Left forelimb (tissue), 1 donor: ENCODE data around the gene MFRP.

Experiments
- DNase-seq: peaks from one replicate; pipeline ENCODE4 v3.0.0-alpha.2; 2018; ENCODE audit warnings: low spot score

The MFRP gene

GRCh38 chr11:119373059-119373920 lies 26.8 kb upstream of the MFRP start:
- peak; percentile 60 for DNase-seq

DNA sequence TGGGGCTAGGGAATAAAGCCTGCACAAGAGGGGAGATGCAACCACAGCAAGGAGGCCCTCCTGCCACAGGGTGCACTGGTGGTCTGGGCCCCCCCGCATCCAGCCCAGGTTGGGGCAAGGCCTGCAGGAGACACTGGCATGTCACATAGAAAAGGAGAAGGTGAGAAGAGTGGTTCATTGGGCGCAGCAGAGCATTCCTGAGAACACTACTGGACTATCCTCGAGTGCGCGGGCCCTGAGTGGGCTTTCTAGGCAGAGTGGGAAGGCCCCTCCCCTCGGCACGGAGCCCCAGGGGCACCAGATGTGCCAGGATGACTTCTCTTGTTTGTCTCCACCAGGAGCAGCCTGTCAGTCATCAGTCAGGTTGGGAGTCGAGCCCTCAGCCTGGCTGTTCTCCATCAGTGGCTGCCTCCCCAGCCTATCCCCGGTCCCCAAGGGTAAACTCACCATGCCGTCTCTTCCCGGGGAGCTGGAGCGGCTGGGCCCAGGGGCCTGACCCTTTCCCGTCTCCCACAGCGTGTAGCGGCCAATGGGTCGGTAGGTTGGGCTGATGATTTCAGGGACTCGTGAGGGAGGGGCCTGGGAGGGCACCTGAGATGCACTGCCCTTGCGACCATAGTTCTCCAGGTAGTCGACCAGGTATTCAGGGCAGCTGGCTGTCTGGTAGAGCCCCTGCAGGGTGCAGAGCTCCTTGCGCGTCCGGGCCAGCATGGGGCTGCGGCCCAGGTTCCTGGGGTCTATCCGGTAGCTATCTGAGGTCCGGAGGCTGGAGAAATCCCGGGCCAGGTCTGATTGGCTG lies 26.0 kb upstream of the MFRP start:
- DNase-seq, result peak; percentile 63

GRCh38 chr11:119371778-119372182 lies 25.3 kb upstream of the MFRP start:
- peak; percentile 64 for DNase-seq

- no peak for DNase-seq
Measured at GRCh38 chr11:119371067-119371601, 24.6 kb upstream of the MFRP start.

DNA sequence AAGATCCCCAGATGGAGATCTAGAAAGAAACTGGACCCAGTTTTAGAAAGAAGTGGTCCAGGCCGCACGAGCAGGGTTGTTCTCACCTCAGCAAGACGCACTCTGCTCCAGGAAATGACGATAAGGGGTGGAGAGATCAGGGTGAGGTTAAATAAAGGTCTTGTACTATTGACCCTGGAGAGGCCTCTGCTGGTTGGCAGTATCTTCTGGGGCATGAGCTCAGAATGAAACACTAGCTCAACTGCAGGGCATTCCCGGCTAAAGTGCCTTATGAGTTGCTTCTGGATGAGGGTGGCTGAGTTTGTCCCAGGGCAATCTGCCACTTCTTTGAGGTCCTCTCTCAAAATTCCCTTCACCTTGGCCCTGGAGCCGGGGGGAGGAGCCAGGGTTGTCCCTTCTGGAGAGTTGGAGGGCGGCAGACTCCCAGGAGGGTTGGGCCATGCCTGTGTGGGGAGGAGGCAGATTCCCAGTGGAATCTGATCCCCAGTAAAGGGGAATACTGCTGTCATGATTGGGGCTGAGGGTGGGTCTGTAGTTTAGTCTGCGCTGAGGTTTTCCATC lies 24.1 kb upstream of the MFRP start:
- no peak for DNase-seq

DNA sequence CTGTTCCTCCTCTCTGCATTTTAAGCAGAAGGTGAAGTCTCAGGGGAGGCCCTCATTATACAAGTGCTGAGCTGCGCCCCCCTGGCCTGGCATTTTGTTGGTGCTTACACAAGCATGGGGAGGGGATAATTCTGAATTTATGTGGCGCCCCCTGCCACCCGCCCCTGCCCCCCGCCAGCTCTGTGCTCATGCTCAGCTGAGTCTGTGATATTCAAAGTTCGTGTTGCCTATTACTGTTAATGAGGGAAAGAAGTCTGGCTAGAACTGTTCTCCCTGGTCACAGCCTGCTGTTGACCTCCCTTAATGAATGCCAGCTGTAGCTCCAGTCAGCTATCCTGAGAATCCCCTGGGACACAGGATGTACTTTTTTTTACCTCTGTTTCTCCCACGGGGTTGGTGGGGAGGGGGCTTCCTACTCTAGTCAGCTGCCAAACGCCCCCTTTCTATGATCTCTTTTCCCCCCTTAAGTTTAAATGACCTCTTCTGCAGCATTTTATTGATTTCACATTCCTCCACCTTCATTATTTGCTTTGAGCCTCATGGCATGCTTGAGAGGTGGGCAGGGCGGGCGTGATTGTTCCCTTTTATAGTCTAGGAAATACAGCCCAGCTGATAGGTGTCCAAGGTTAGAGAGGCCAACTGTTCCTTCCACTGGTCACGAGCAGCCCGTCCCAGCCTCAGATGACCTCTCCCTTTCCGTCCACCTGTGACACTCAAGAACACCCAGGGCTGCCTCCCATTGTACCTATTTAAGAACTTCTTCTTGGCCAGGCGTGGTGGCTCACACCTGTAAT lies 22.8 kb upstream of the MFRP start:
- peak; percentile 56 for DNase-seq

- DNase-seq, result peak; percentile 84
Measured at GRCh38 chr11:119368121-119369034, 21.9 kb upstream of the MFRP start.

GRCh38 chr11:119367661-119368120 lies 21.2 kb upstream of the MFRP start:
- peak; percentile 61 for DNase-seq

DNA sequence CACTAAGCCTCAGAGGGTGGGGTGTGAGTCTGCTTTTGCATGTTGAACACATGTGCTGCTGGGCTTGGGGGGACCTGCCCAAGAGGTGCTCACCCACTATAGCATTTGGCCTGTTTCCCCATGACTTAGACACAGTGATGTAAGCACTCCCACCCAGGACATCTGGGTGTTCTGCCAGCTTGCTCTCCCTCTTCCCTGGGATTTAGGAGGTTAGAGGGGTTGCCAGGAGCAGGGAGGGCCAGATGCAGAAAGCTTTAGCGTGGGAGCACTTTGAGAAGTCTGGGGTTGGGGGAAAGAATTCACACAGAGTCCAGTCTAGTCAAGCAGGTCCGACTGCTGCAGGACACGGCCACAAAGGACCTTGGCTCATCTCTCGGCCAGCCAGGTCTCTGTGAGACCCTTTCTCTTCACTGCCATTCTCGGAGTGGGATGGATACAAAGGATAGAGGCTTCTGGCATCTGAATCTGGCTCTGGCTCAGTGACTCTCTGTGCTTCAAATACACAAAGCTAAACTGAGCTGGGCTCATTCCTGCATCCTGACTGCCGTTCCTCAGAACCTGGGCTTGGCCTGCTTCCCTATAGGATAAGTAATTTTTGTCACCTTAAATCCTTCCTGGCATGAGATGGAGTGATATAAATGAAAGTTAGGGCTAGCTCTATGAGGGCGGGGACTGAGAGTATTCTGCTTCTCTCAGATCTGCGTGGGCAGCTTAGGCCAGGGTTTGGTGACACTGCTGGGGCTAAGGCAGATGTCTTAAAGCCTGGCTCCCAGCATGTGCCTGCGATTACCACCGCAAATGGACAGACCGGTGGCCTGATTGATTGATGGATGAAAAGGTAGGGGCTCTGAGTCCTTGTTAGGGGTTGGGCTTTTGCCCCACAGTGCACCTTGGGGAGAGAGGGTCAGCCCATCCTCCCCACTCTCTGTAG lies 20.4 kb upstream of the MFRP start:
- peak; percentile 56 for DNase-seq

DNA sequence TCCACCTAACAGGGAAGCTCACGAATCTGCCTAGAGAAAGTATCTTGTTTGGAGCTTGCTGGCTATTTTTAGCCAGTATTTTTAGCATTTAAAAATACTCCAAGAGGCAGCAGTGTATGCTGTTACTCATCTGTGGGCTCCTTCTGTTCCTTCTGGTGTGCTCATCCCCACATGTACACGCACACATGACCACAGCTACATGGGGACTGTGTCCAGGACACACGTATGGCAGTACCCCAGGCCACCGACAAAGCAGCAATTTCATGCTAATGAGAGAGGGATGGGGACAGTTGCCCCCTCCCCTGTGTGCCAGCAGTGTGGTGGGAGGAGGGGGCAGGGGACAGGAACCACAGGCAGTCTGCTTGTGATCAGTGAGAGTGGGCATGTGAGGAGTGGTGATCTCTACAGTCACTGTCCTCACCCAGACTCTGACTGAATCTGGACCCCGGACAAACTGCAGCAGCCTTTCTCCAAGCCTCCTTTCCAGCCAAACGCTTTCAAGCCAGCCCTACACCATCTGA lies 18.6 kb upstream of the MFRP start:
- peak; percentile 61 for DNase-seq

DNA sequence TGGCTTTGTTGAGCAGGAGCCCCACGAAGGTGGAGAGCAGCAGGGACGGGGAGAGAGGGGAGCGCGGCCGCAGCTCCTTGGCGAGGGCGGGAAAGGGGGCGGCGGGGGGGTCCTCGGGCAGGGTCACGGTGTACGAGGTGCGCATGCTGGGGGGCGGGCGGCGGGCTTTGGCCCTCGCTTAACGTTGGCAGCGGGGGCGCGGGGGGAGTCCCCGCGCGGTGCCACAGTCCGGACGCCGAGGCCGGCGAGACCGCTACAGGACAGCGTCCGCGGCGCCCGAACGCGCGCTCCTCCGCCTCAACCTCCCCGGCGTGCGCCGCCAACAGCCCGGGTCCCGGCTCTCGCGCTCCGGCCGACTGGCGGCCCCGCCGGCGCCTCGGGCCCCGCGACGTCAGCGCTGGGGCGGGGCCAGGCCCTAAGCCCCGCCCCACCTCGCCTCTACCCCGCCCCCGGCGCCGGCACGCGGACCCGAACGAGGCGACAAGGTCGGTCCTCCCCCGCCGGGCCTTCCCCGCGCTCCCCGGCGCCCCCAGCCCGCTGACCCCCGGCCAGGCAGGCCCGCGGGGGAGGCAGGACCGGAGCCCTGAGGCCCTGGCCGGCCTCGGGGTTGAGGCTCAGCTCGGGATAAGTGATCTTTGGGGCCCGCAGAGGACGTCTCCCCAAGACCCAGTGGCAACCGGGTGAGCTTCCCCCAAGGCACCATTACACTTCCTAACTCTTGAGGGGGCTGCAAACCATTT lies 17.5 kb upstream of the MFRP start:
- DNase-seq, result peak; percentile 73

- no peak for DNase-seq
Measured at GRCh38 chr11:119363081-119363850, 16.8 kb upstream of the MFRP start.

GRCh38 chr11:119362741-119363080 lies 16.2 kb upstream of the MFRP start:
- no peak for DNase-seq

DNA sequence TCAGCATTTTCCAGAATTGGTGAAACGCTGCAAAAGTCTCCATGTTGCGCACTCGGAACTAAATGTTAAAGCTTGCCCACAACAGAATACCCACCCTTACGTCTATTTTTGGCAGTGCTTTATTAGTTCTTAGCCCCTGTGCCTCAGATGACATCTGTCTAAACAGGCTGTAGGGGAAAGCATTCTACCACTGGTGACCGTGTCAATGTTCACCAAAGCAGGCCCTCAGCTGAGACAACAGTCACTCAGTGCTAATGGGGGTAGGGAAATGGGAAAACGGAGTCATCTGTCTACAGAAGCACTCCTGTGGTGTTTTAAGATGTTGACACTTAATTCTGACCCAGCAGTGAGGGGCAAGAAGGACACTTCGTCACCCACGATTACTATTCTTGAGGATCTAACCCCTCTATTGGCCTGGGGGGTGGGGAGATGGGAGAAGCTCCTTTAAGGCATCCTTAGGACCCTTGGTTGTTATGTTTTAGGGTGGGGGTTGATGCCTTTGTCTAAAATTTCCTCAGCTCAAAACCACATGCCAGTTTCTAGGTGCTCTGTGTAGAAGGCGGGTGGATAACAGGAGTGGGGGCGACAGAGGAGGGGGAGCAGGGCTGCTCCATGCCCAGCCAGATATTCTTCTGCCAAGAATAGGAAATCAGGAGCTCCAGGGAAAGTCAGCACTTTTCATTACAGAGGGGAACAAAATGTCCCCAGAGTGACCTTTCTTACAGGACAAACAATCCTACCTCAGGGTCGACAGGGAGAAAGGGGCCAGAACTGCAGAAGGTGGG lies 15.6 kb upstream of the MFRP start:
- DNase-seq, result no peak

- DNase-seq, result no peak
Measured at GRCh38 chr11:119361056-119361787, 14.7 kb upstream of the MFRP start.
